GM21825 (cell line): ENCODE measurements around the gene TMEM61.
"Not testable (repeated sequence)": the region's sequence is repeated elsewhere in the genome, so short reads cannot be mapped to it uniquely, and the experiment has no call there.

ENCODE experiments used
- ATAC-seq: cut with Tn5 transposase; IDR thresholded peaks from one replicate; pipeline ENCODE4 v1.9.1; 2021; ENCODE audit warnings: mild to moderate bottlenecking, moderate library complexity; ENCODE audit not compliant: unreplicated experiment

The TMEM61 gene

DNA sequence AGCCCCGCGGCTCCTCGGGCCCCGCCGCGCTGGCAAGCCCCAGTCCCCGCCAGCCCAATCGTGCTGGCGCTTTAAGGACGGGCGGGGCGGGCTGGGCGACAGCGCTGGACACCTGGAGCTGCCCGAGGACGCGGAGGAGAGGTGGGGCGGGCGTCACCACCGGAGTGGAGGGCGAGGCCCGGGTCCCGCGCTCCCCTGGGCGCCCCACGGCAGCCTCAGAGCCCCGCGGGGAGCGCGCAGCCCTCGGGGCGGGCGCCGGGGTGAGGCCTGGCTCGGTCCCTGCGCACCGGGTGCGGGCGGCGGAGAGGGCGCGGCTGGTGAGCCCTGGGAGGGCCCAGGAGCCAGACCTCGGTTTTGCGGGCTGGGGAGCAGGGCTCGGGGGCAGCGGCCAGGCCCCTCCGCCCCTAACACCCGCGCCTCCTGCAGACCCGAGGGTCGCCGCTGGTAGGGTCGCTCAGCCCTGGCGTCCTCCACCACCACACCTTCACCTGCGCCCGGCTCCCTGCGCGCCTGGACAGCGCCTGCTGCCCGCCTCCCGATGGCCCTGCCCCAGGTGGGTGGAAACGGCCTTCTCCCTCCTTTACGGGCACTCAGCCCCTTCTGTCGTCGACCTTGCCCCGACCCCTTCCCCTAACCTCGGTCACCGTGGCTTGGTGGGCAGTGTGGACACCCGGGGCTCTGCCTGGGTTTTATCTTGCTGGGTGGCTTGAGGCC, at the start of gene TMEM61:
Gene TMEM61 (plus strand): TSS at position 101 of the 714 bp plus-strand sequence. CDS start 438 bp downstream, at position 539.
- no peak for ATAC-seq

DNA sequence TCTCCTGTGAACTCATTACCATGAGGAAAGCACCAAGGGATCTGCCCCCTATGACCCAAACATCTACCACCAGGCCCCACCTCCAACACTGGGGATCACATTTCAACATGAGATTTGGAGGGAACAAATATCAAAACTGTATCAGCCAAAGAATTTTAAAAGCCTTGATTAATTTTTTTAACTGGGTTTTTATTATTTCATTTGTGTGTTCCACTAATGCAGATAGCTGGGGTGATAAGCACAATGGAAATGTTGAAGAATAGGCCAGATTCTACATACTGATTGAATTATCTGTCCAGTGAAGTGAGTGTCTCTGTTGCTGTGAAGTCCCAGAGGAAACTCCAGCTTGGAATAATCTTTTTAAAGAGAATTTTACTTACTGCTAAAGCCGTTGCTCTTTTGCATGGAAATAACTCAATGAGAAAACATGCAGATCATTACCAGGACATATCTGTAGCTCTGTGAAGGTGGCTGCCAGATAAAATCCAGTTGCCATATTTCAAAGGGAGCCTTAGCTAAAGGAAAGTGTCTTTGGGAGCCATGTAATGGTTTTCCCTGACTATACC, 49.1 kb upstream of the TMEM61 start:
- ATAC-seq: no peak

DNA sequence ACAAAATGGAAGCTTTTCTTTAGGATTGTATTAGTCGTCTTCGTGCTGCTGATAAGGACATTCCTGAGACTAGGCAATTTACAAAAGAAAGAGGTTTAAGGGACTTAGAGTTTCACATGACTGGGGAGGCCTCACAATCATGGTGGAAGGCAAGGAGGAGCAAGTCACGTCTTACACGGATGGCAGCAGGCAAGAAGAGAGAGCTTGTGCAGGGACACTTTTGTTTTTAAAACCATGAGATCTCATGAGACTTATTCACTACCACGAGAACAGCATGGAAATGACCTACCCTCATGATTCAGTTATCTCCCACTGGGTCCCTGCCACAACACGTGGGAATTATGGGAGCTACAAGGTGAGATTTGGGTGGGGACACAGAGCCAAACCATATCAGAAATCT, 46.3 kb upstream of the TMEM61 start:
- ATAC-seq: not testable (repeated sequence)

DNA sequence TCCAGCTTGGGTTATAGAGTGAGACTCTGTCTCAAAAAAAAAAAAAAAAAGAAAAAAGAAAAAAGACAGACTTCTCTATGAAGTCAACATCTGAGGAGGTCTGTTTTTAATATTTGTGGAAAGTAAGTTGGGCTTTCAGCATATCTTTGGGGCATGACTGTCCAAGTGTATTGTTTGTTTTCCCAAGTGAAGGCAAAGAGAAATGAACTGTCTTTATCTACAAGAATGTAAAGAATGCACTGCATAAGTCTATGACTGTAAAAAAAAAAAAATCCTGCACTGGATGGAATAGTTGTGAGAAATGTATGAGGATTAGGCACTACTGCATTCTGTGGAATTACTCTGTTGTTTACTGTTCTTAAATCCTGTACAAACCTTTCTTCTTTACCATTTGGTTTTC, 45.6 kb upstream of the TMEM61 start:
- no peak for ATAC-seq

DNA sequence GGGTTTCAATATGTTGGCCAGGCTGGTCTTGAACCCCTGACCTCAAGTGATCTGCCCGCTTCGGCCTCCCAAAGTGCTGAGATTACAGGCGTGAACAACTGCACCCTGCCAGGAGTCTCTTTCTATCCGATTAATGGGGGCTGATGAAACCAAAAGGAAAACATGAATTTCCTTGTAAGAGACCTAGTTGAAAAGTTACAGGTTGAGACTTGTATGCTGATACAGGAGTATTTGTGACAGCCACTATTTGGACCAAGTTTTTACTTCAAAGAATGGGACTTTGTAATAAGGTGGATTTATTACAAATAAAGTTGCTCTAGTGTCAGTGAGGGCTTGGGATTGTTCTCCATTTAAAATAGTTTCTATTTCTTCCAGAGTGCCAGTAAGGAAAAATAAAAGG, 43.6 kb upstream of the TMEM61 start:
- ATAC-seq: no peak

DNA sequence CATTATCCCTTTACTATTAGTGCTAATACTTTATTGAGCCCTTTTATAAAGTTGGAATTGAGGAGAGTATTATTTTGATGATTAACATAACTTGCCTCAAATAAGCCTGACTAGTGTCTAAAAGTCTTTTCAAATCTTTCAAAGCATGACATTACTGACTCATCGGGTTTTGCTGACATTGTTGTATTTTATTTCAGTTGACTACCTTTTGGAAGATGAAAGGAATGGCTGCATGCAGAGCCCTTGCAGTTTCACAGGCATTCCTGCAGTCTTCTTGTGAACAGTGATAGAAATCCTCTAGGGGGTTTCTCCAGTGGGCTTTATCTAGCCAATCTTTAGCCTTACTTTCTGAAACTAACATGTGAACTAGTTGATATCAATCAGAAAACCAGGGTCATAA, 43.0 kb upstream of the TMEM61 start:
- no peak for ATAC-seq

DNA sequence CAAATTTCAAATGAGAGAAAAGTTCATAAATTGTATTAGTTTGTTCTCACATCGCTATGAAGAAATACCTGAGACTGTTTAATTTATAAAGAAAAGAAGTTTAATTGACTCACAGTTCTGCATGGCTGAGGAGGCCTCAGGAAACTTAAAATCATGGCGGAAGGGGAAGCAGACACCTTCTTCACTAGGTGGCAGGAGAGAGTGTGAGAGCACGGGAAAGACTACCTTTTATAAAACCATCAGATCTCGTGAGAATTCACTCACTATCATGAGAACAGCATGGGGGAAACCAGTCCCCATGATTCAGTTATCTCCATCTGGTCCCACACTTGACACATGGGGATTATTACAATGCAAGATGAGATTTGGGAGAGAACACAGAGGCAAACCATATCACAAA, 41.5 kb upstream of the TMEM61 start:
- ATAC-seq: not testable (repeated sequence)

DNA sequence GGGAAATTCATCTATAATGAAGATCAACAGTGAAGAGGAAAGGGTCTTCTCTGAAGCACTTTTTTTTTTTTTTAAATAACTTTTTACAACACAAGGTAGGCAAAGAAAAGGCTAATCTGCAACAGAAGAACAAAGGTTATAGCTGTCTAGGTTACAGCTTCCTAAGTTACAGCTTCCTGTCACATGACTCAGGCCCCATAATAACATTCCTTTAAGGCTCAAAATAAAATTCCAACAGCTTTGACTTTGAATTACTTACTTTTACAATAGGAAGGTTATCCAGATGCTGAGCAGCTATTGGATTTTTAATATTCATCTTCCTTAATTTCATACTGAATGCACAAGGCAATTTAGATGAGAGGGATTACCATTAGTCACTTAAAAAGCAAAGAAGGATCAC, 40.4 kb upstream of the TMEM61 start:
- ATAC-seq: no peak

DNA sequence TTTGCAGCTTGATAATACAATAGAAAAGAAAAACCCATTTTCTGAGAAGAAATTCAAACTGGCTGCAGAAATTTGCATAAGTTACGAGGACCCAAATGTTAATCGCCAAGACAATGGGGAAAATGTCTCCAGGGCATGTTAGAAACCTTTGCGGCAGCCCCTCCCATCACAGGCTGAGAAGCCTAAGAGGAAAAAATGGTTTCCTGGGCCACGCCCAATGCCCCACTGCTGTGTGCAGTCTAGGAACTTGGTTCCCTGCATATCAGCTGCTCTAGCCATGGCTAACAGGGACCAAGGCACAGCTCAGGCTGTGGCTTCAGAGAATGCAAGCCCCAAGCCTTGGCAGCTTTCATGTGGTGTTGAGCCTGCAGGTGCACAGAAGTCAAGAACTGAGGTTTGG, 37.5 kb upstream of the TMEM61 start:
- no peak for ATAC-seq

DNA sequence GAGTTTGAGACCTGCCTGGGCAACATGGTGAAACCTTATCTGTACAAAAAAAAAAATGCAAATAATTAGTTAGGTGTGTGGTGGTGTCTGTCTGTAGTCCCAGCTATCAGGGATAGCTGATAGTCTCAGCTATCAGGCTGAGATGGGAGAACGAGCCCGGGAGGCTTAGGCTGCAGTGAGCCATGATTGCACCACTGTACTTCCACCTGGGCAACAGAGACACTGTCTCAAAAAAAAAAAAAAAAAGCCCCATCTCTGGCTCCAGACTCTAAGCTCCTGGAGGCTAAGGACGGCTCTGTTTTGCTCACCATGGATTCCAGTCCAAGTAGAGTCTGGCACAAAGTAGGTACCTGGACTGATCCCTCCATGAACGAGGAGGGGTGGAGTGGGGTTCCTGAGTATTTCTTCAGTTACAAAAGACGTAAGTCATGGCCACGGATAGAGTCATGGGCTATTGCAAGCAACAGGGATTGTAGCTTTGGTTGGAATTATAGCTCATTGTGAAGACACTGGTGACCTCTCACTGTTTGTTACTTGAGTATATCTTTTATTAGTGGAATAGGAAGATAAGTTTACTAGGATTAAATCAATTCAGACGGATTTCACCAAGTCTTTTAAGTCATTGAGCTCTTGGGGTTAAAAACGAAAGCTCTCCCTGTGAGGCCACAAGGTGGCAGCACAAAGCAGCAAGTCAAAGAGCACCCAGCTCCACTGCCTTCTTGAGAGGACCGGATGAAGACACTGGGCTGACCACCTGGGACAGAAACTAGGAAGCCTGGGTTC, 35.6 kb upstream of the TMEM61 start:
- ATAC-seq: peak; percentile 77

DNA sequence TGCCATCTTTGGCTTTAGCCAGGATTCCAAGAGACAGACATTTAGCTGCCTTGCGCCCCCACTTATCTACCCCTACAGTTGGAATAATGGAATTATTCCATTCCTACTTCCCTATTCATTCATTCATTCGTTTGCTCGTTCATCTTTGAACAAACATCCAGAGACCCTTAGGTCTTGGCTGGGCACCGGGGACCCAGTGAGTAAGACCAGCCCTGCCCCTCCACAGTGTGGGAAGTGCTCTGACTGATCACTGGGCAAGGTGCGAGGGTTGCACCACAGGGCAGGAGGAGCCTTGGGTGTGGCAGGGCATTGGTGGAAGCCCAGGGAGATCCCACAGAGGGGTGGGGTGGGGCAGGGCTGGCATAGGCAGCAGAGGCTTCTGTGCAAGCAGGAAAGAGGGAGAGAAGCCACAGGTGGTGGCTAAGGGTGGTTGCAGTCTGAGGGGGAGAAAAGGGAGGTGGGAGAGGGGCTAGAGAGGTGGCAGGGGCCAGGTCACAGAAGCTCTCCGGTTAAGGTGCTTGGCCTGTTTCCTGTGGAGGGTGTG, 35.0 kb upstream of the TMEM61 start:
- no peak for ATAC-seq

DNA sequence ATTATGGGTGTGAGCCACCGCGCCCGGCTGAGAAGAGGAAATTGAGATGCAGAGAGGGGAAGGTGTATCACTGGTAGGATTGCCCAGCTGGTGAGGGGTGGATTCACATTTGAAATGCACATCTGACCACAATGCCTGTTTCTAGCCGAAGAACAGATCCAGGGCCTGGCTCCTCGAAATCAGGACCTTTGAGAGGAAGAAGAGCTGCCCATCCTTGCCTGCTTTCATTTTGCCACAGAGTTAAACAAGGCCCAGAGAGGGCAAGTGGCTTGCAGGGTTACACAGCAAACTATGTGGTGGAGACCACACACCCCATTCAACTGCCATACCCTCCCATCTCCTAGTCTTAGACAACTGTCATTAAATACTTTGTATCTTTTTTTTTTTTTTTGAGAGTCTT, 32.9 kb upstream of the TMEM61 start:
- ATAC-seq: no peak

DNA sequence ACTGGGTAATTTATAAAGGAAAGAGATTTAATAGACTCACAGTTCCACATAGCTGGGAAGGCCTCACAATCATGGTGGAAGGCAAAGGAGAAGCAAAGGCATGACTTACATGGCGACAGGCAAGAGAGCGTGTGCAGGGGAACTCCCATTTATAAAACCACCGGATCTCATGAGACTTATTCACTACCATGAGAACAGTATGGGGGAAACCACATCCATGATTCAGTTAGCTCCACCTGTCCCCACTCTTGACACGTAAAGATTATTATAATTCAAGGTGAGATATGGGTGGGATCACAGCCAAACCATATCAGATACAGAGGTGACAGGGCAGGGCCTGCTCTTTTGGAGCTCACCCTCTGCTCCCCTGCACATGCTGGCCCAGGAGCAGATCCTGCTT, 31.4 kb upstream of the TMEM61 start:
- ATAC-seq: no peak

DNA sequence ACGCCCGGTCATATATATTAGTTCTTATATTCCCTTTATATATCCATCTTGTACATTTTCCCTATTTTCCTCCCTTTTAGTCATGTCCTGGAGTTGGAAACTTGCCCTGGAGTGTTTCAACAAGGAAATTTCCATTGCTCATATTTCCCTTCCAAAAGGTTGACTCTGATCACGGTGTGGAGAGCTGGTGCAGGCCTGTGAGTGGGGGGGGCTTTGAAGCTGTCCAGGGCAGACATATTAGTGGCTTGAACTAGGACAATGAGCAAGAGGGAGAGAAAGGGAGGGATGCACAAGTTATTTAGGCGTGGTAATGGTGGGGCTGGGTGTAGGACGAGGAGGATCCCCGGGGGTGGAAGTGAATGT, 30.4 kb upstream of the TMEM61 start:
- ATAC-seq: no peak

DNA sequence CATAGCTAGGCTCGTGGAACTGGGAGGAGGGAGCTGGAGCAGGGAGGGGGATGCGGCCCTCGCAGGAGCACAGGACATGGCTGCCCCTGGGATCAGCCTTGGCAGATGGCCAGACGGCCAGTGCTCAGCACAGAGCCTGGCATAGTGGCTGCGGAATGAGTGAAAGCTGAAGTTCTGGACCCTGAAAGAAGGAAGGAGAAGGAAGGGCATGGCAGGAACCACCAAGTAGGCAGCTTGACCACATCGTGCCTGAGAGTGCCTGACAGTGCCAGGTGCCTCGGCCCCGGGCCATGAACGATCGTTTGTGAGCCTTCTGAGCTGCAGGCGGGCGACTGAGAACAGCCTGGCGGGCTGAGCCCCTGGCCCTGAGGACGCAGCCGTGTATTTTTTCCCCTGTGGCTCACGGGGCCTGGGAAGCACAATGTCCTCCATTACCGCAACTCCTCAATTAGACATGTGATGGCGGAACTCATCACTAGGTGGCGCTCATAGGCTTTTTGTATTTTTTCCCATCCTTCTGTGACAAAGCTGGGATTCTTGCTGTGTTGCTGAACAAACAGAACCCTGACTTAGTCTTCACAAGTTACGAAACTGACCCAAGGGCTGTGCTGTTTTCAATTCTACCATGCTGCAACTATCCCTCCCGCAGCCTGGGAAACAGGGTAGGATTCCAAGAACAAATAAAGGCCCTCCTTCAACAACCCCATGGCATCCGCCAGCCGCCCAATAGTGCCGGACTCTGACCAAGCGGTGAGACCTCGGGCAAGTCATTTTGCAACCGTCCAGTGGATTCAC, 29.9 kb upstream of the TMEM61 start:
- peak; percentile 58 for ATAC-seq

DNA sequence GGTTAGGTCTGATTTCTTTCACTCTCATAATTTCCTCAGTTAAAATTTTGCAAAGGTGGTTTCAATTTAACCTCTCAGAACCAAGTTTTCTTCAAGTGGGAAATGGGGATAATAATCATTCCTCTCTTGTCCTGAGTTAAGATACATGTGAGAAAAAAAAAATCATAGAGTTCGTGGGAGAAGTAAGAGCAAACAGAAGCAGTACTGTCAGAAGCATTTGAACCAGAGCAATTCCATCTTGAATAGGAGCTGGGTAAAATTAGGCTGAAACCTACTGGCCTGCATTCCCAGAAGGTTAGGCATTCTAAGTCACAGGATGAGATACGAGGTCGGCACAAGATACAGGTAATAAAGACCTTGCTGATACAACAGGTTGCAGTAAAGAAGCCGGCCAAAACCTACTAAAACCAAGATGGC, 28.6 kb upstream of the TMEM61 start:
- ATAC-seq: no peak

DNA sequence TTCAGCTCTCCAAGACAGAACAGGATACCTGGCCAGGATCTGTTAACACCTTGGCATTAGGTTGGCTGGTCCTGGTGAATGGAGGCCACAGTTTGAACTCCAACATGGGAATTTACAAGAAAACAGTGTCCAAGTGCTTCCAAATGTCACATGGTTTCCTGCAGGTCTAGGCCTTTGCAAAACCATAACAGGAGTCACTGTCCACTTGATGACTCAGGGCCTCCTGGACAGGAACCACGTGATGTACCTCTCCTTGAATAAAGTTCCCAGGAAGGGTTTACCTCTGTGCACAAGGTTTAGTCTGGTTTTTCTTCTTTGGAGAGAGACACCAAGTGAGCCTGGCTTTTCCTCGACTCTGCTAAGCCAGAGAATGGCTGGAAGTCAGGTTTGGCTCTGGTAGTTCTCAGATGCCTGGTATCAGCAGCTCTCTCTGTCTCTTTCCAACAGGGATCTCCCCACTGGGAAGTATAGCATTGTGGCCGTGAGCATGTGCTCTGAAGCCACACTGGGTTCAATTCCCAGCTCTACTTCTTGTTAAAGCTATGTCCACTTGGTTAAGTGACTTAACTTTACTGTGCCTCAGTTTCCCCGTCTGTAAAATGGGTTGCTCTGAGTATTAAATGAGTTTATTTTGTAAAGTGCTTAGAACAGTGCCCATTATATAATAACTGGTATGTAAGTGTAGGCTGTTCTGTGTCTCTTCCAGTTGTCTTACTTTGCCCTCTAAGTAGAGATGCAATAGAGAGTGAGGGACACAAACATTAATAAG, 27.3 kb upstream of the TMEM61 start:
- ATAC-seq: no peak

DNA sequence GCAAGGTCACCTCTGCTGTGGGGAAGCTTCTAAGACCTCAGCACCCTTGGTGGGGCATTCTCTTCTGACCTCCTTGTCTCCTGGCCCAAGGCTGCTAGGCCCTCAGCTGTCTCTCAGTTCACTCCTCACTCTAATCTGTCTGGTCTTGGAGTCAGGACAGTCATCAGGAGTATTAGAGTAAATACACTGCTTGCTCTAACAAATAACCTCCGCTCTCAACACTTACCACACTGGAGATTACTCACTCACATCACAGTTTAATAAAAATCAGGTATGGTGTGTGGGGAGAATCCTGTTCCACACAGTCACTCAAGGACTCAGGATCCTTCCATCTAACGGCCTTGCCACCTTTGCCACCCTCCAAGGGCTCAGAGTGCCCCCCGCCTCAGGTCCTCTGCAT, 26.6 kb upstream of the TMEM61 start:
- no peak for ATAC-seq

DNA sequence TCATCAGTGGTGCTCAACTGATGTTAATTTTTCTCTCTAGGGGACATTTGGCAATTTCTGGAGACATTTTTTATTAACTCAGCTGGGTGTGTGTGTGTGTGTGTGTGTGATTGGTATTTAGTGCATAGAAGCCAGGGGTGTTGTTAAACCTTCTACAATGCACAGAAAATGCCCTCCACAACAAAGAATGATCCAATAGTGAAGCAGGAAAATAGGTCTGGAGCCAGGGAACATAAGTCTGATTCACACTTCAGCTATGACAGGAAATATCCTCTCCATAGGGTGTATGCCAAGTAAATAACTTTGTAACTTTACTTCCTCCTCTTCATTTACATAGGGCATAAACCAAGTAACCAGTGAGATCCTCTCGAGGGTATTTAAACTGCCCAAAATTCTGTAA, 25.1 kb upstream of the TMEM61 start:
- no peak for ATAC-seq

DNA sequence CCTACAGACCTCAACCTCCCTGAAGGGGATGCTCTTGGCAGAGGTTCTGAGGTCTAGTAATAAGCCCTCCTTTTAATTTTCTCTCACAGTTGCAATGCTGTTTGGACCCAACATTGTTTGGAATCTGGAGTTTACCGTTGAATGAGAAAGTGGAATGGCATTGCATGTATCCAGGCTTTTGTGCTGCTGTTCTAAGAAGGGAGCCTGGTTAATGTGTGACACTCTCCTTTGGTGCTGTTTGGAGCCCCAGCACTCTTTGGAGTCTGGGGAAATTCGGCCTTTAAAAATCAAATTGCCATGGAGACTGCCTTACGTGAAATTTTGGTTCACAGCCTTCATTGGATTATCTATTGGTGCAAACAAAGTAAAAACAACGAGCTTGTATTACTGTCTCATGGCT, 23.7 kb upstream of the TMEM61 start:
- ATAC-seq: no peak
